SK-N-SH (cell line): ENCODE measurements around the gene SPRY2. TPM values are rescaled to one million over a fixed set of nuclear protein-coding genes. Genes with fewer than 3 reads are reported as not detected.

ENCODE experiments used
- CTCF ChIA-PET: fragments of 300-600, 350-600 bp; formaldehyde crosslinking; extraction: SDS; loops from one replicate; lab custom pipeline; 2021; lab: Yijun Ruan, JAX
- POLR2A ChIA-PET: fragments of 350-600 bp; sonication (Branson Sonifier 250); formaldehyde crosslinking; extraction: SDS; loops from one replicate; lab custom pipeline; 2020; ENCODE audit warnings: antibody characterized with exemption, inconsistent platforms; lab: Yijun Ruan, JAX
- DNase-seq: peaks from one replicate; pipeline ENCODE4 v3.0.0; 2012
- H2AFZ ChIP-seq: fragments of 200-600 bp; sonication (generic); 2 replicates; pipeline ENCODE4 v1.8.1; 2016; ENCODE audit warnings: antibody characterized with exemption, mild to moderate bottlenecking, low read depth
- H3F3A ChIP-seq: fragments of 200-600 bp; sonication (generic); replicated peaks from 2 replicates; pipeline ENCODE3; 2016; ENCODE audit warnings: antibody characterized with exemption, mild to moderate bottlenecking; ENCODE audit not compliant: insufficient read depth
- H3K27ac ChIP-seq, 2 experiments: fragments of 200-500 bp in 1 of 2; fragments of 200-600 bp in 1 of 2; sonication (Bioruptor generic) in 1 of 2; sonication (generic), shearing (Covaris generic) in 1 of 2; 2 replicates each; pipeline versions ENCODE4 v1.5.1 to v1.6.1; 2014 to 2016; ENCODE audit warnings: low read depth in 2 of 2, inconsistent platforms in 1 of 2, low read length in 1 of 2, mild to moderate bottlenecking in 1 of 2, mixed read lengths in 1 of 2
- H3K27me3 ChIP-seq: fragments of 200-600 bp; sonication (generic), shearing (Covaris generic); 2 replicates; pipeline ENCODE4 v1.6.1; 2016; ENCODE audit warnings: mixed run types; ENCODE audit not compliant: insufficient read depth
- H3K36me3 ChIP-seq, 2 experiments: fragments of 200-500 bp in 1 of 2; fragments of 200-600 bp in 1 of 2; sonication (Bioruptor generic) in 1 of 2; sonication (generic) in 1 of 2; replicated peaks in 1 of 2; 2 replicates each; pipeline versions ENCODE3 to v1.5.1; 2014 to 2016; ENCODE audit warnings: low read length in 1 of 2, mild to moderate bottlenecking in 1 of 2; ENCODE audit not compliant: insufficient read depth in 2 of 2, control insufficient read depth in 1 of 2
- H3K4me1 ChIP-seq, 2 experiments: fragments of 200-500 bp in 1 of 2; fragments of 200-600 bp in 1 of 2; sonication (Bioruptor generic) in 1 of 2; sonication (generic), shearing (Covaris generic) in 1 of 2; 2 replicates each; pipeline versions ENCODE4 v1.5.1 to v1.6.1; 2014 to 2016; ENCODE audit warnings: low read depth in 1 of 2, low read length in 1 of 2, mixed run types in 1 of 2; ENCODE audit not compliant: insufficient read depth in 2 of 2, control insufficient read depth in 1 of 2
- H3K4me2 ChIP-seq: fragments of 200-600 bp; sonication (generic), shearing (Covaris generic); 2 replicates; pipeline ENCODE4 v1.6.1; 2017; ENCODE audit warnings: mixed run types
- H3K4me3 ChIP-seq, 2 experiments: fragments of 200-500 bp in 1 of 2; fragments of 200-600 bp in 1 of 2; sonication (Bioruptor generic) in 1 of 2; sonication (generic), shearing (Covaris generic) in 1 of 2; 2 replicates each; pipeline versions ENCODE4 v1.5.1 to v1.8.1; 2014 to 2016; ENCODE audit warnings: low read depth in 2 of 2, inconsistent platforms in 1 of 2, low read length in 1 of 2, mild to moderate bottlenecking in 1 of 2, mixed read lengths in 1 of 2, moderate library complexity in 1 of 2
- H3K79me2 ChIP-seq: fragments of 200-600 bp; sonication (generic); 2 replicates; pipeline ENCODE4 v1.8.1; 2017; ENCODE audit warnings: mild to moderate bottlenecking; ENCODE audit not compliant: insufficient read depth
- H3K9ac ChIP-seq: fragments of 200-600 bp; sonication (generic); 2 replicates; pipeline ENCODE4 v1.6.1; 2017; ENCODE audit warnings: mixed run types
- H3K9me2 ChIP-seq: fragments of 200-600 bp; sonication (generic); 2 replicates; pipeline ENCODE4 v1.6.1; 2017; ENCODE audit warnings: mixed run types
- H3K9me3 ChIP-seq: fragments of 200-600 bp; sonication (generic); 2 replicates; pipeline ENCODE4 v1.6.1; 2017; ENCODE audit warnings: mixed run types, mild to moderate bottlenecking, moderate library complexity
- H4K20me1 ChIP-seq: fragments of 200-600 bp; sonication (generic); 2 replicates; pipeline ENCODE4 v1.6.1; 2017; ENCODE audit warnings: mild to moderate bottlenecking, mixed run types; ENCODE audit not compliant: insufficient read depth
- CHD2 ChIP-seq: fragments of 150-350 bp; IDR thresholded peaks from 2 replicates; pipeline ENCODE4 v1.6.1; 2018; ENCODE audit warnings: low read length; ENCODE audit not compliant: partially characterized antibody
- FOSL2 ChIP-seq: IDR thresholded peaks from 2 replicates; pipeline ENCODE4 v1.4.0; 2012; ENCODE audit warnings: low read depth, mild to moderate bottlenecking, moderate library complexity, borderline replicate concordance
- FOXJ3 ChIP-seq: sonication (generic); formaldehyde crosslinking; IDR thresholded peaks from 2 replicates; pipeline ENCODE4 v1.5.1; 2020; ENCODE audit warnings: mild to moderate bottlenecking, missing genetic modification reagents
- MEF2A ChIP-seq: IDR thresholded peaks from 2 replicates; pipeline ENCODE4 v1.4.0; 2012; ENCODE audit warnings: low read depth, borderline replicate concordance
- MXI1 ChIP-seq: IDR thresholded peaks from 2 replicates; pipeline ENCODE4 v1.6.1; 2012; ENCODE audit warnings: mild to moderate bottlenecking, low read depth, low read length, improper control_type of control experiment
- NRF1 ChIP-seq: IDR thresholded peaks from 2 replicates; pipeline ENCODE4 v1.6.1; 2012; ENCODE audit warnings: low read depth, mild to moderate bottlenecking, low read length
- POLR2AphosphoS5 ChIP-seq: IDR thresholded peaks from 2 replicates; pipeline ENCODE4 v1.6.1; 2012; ENCODE audit warnings: low read depth, low read length
- RAD21 ChIP-seq: IDR thresholded peaks from 2 replicates; pipeline ENCODE4 v1.6.1; 2012; ENCODE audit warnings: mild to moderate bottlenecking, low read length
- RFX5 ChIP-seq: IDR thresholded peaks from 2 replicates; pipeline ENCODE4 v1.6.1; 2012; ENCODE audit warnings: mild to moderate bottlenecking, improper control_type of control experiment, low read length
- TAF1 ChIP-seq: IDR thresholded peaks from 2 replicates; pipeline ENCODE4 v1.6.1; 2012; ENCODE audit warnings: low read depth, mild to moderate bottlenecking, low read length, moderate library complexity, borderline replicate concordance
- TEAD4 ChIP-seq: IDR thresholded peaks from 2 replicates; pipeline ENCODE4 v1.4.0; 2012; ENCODE audit warnings: mild to moderate bottlenecking, borderline replicate concordance; ENCODE audit not compliant: insufficient read depth
- YY1 ChIP-seq: IDR thresholded peaks from 2 replicates; pipeline ENCODE4 v1.4.0; 2012; ENCODE audit warnings: low read depth, mild to moderate bottlenecking
- WGBS: methylation state at CpG from one replicate; pipeline ENCODE4 v1.1.6; 2017; ENCODE audit warnings: low lambda C conversion rate; 5-methylcytosine and 5-hydroxymethylcytosine counted together
- polyA plus RNA-seq, 3 experiments: library from polyadenylated mRNA; depleted of rRNA; stranded (reverse); fragments of >200 nt; gene quantifications; 2 replicates each; pipeline ENCODE4 v1.2.3, GENCODE V29; 2012
- TF ChIP-seq, protein P1 (sequence below): fragments of 200-600 bp; sonication (generic); IDR thresholded peaks from 2 replicates; pipeline ENCODE4 v1.6.1; 2017; ENCODE audit warnings: antibody characterized with exemption, mild to moderate bottlenecking, moderate library complexity
- TF ChIP-seq, protein P2 (sequence below): IDR thresholded peaks from 2 replicates; pipeline ENCODE4 v1.4.0; 2012; ENCODE audit warnings: low read depth, borderline replicate concordance
- TF ChIP-seq, protein P3 (sequence below): fragments of 150-350 bp; IDR thresholded peaks from 2 replicates; pipeline ENCODE4 v1.6.1; 2017; ENCODE audit warnings: antibody characterized with exemption, low read length, low read depth, borderline replicate concordance

The SPRY2 gene
- polyA plus RNA-seq, 1 of the 3 experiments (the other 2 are of a cell fraction) = 122 TPM

DNA sequence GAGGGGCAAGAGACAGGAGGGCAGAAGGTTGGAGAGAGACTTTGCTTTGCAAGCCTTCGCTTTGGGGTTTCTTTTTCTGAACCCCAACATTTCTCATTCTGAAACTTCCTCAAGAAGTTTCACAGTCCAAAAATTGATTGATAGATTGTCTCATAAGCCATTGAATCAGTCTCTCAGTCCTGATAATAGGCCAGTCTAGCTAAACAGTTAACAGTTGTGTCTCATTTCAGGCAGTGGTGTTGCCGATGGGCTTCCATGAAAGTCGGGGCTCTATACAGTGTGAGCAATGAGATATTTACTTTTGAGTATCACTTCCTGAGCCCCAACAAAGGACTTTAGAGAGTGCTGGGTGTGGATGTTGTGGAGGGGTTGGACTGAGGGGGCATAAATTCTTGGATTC is 26.5 kb upstream of the SPRY2 start:
- POLR2A ChIA-PET = no interaction called here
- no peak for DNase-seq
- H3K4me1 ChIP-seq = peaks cover 0 to 2% of the 10 kb centered on the region in 2 experiments; a peak in 2 of 4 replicates
- no peak overlapping the region for H2AFZ ChIP-seq
- WGBS = 100% methylated on average over 3 of the region's 3 CpGs
- no peaks in the 10 kb centered on the region for H4K20me1 ChIP-seq
- H3K27me3 ChIP-seq = no peaks in the 10 kb centered on the region
- TF ChIP-seq POLR2AphosphoS5 = no peak
- TF ChIP-seq, protein P1, sequence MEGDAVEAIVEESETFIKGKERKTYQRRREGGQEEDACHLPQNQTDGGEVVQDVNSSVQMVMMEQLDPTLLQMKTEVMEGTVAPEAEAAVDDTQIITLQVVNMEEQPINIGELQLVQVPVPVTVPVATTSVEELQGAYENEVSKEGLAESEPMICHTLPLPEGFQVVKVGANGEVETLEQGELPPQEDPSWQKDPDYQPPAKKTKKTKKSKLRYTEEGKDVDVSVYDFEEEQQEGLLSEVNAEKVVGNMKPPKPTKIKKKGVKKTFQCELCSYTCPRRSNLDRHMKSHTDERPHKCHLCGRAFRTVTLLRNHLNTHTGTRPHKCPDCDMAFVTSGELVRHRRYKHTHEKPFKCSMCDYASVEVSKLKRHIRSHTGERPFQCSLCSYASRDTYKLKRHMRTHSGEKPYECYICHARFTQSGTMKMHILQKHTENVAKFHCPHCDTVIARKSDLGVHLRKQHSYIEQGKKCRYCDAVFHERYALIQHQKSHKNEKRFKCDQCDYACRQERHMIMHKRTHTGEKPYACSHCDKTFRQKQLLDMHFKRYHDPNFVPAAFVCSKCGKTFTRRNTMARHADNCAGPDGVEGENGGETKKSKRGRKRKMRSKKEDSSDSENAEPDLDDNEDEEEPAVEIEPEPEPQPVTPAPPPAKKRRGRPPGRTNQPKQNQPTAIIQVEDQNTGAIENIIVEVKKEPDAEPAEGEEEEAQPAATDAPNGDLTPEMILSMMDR = no peak
- TF ChIP-seq FOSL2 = no peak
- TF ChIP-seq TEAD4 = no peak
- TF ChIP-seq FOXJ3 (CRISPR knock-in tag) = no peak
- no peak for TF ChIP-seq RAD21
- no peak for TF ChIP-seq MEF2A
- TF ChIP-seq NRF1 = no peak
- no peak for TF ChIP-seq TAF1
- TF ChIP-seq, protein P2, sequence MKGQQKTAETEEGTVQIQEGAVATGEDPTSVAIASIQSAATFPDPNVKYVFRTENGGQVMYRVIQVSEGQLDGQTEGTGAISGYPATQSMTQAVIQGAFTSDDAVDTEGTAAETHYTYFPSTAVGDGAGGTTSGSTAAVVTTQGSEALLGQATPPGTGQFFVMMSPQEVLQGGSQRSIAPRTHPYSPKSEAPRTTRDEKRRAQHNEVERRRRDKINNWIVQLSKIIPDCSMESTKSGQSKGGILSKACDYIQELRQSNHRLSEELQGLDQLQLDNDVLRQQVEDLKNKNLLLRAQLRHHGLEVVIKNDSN = no peak
- TF ChIP-seq RFX5 = no peak
- TF ChIP-seq, protein P3, sequence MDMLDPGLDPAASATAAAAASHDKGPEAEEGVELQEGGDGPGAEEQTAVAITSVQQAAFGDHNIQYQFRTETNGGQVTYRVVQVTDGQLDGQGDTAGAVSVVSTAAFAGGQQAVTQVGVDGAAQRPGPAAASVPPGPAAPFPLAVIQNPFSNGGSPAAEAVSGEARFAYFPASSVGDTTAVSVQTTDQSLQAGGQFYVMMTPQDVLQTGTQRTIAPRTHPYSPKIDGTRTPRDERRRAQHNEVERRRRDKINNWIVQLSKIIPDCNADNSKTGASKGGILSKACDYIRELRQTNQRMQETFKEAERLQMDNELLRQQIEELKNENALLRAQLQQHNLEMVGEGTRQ = no peak
- no peak for TF ChIP-seq YY1
- TF ChIP-seq MXI1 = no peak
- TF ChIP-seq CHD2 = no peak
- H3K9me3 ChIP-seq = no peaks in the 10 kb centered on the region
- H3F3A ChIP-seq = no peaks in the 10 kb centered on the region
- H3K9ac ChIP-seq = no peak overlapping the region
- no peak overlapping the region for H3K4me3 ChIP-seq
- no peak overlapping the region for H3K4me2 ChIP-seq
- no peaks in the 10 kb centered on the region for H3K9me2 ChIP-seq
- H3K79me2 ChIP-seq = no peaks in the 10 kb centered on the region
- H3K27ac ChIP-seq = no peak overlapping the region
- H3K36me3 ChIP-seq = no peaks in the 10 kb centered on the region
- CTCF ChIA-PET = no interaction called here
